MM.1S (cell line): ENCODE results near the gene PEAK1.

Experiments
- CTCF ChIP-seq: fragments of 300-600 bp; sonication (generic); IDR thresholded peaks from 2 replicates; pipeline ENCODE4 v1.5.1; 2016; ENCODE audit warnings: antibody characterized with exemption, low read length, mixed read lengths
- EZH2 ChIP-seq: fragments of 300-600 bp; sonication (generic); optimal IDR thresholded peaks from 2 replicates; pipeline ENCODE3; 2017; ENCODE audit warnings: low read depth, mild to moderate bottlenecking, antibody characterized with exemption, low read length, mixed read lengths

DNA sequence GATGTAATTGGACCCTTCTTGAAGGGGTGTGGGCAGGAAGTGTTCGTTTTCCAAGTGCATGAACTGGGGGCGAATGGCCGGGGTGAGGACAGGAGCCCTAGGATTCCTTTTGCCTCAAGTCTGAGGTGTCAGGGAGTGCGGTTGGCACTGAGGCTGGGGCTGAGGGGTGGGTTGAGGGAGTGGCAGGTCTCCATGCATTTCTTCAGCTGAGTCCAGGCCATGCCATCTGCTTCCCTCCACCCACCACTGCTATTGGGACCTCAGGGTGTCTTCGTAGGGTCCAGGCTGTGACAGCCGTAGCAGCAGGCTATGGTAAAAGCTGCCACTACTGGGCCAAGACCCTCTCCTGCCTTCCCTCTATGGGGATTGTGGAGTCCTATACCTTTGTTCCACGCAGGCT, 323.4 kb downstream of the PEAK1 start:
- TF ChIP-seq CTCF = no peak
- TF ChIP-seq EZH2 = no peak
